Duodenal mucosa (tissue), 2 donors: ENCODE data around the gene RNF112.
"Not testable (repeated sequence)": the region's sequence is repeated elsewhere in the genome, so short reads cannot be mapped to it uniquely, and the experiment has no call there.

Source experiments
- H3K27ac ChIP-seq: one replicate; pipeline ENCODE4 v1.7.0; 2013; ENCODE audit warnings: low read depth, low read length
- H3K27me3 ChIP-seq, 2 donors: one replicate each; pipeline ENCODE4 v1.7.0; 2013; ENCODE audit warnings: low read length in 2 of 2, control low read depth in 1 of 2; ENCODE audit not compliant: insufficient read depth in 2 of 2, control insufficient read depth in 1 of 2
- H3K36me3 ChIP-seq, 2 donors: one replicate each; pipeline ENCODE4 v1.7.0; 2013; ENCODE audit warnings: low read length in 2 of 2, control low read depth in 1 of 2; ENCODE audit not compliant: insufficient read depth in 2 of 2, control insufficient read depth in 1 of 2
- H3K4me1 ChIP-seq, 2 donors: one replicate each; pipeline ENCODE4 v1.7.0; 2013; ENCODE audit warnings: low read length in 2 of 2, control low read depth in 1 of 2; ENCODE audit not compliant: insufficient read depth in 2 of 2, control insufficient read depth in 1 of 2
- H3K4me3 ChIP-seq, 2 donors: one replicate each; pipeline ENCODE4 v1.7.0; 2013; ENCODE audit warnings: low read length in 2 of 2, low read depth in 1 of 2
- H3K9ac ChIP-seq, 2 donors: one replicate each; pipeline ENCODE4 v1.7.0; 2013; ENCODE audit warnings: low read length in 2 of 2, low read depth in 1 of 2
- H3K9me3 ChIP-seq, 2 donors: one replicate each; pipeline ENCODE4 v1.7.0; 2013; ENCODE audit warnings: low read length in 2 of 2, control low read depth in 1 of 2; ENCODE audit not compliant: control insufficient read depth in 1 of 2

RNF112 gene

GRCh38 chr17:19459018-19459655 lies 48.1 kb downstream of the RNF112 start:
- H3K27me3 ChIP-seq, H3K4me3 ChIP-seq, H3K9ac ChIP-seq, H3K9me3 ChIP-seq, H3K27ac ChIP-seq, H3K36me3 ChIP-seq: not testable (repeated sequence)
- peaks cover 7 to 12% of the 10 kb centered on the region in 2 donors for H3K4me1 ChIP-seq

- H3K36me3 ChIP-seq = no peaks in the 10 kb centered on the region
- no peak overlapping the region for H3K27ac ChIP-seq
- no peaks in the 10 kb centered on the region for H3K27me3 ChIP-seq
- H3K9me3 ChIP-seq = no peaks in the 10 kb centered on the region
- H3K4me1 ChIP-seq = peaks cover 14 to 16% of the 10 kb centered on the region in 2 donors
- no peak overlapping the region for H3K9ac ChIP-seq
- H3K4me3 ChIP-seq = no peak overlapping the region
These were observed 49.7 kb downstream of the RNF112 start for GRCh38 chr17:19460700-19461099.

GRCh38 chr17:19461116-19461515 lies 50.1 kb downstream of the RNF112 start:
- Histone ChIP-seq H3K4me1 (peaks cover 14 to 16% of the 10 kb centered on the region in 2 donors), H3K27me3 (no peaks in the 10 kb centered on the region), H3K9ac (no peak overlapping the region), H3K4me3 (no peak overlapping the region), H3K9me3 (no peaks in the 10 kb centered on the region), H3K27ac (no peak overlapping the region), H3K36me3 (no peaks in the 10 kb centered on the region)

- H3K27me3 ChIP-seq = peaks cover 0 to under 1% of the 10 kb centered on the region in 2 donors
- no peaks in the 10 kb centered on the region for H3K9me3 ChIP-seq
- H3K9ac ChIP-seq = no peak overlapping the region
- peaks cover 14 to 16% of the 10 kb centered on the region in 2 donors for H3K4me1 ChIP-seq
- H3K4me3 ChIP-seq = no peak overlapping the region
- no peak overlapping the region for H3K27ac ChIP-seq
- H3K36me3 ChIP-seq = no peaks in the 10 kb centered on the region
These were observed 50.6 kb downstream of the RNF112 start for GRCh38 chr17:19461681-19462080.

- H3K27ac ChIP-seq, H3K4me3 ChIP-seq: not testable (repeated sequence)
- peaks cover 14 to 16% of the 10 kb centered on the region in 2 donors for H3K4me1 ChIP-seq
These were observed 51.5 kb downstream of the RNF112 start for GRCh38 chr17:19462456-19463035.

GRCh38 chr17:19464031-19465026 lies 53.3 kb downstream of the RNF112 start:
- Histone ChIP-seq H3K4me3 (no peak overlapping the region), H3K9me3 (no peaks in the 10 kb centered on the region), H3K27ac (no peak overlapping the region), H3K4me1 (peaks cover 14 to 16% of the 10 kb centered on the region in 2 donors), H3K27me3 (peaks cover 0 to 2% of the 10 kb centered on the region in 2 donors), H3K9ac (no peak overlapping the region), H3K36me3 (no peaks in the 10 kb centered on the region)

More at GRCh38 chr17:19462456-19463035, 51.5 kb downstream of the RNF112 start:
- not testable (repeated sequence) for H3K27me3 ChIP-seq, H3K36me3 ChIP-seq, H3K9ac ChIP-seq, H3K9me3 ChIP-seq
